GM12873 (cell line): ENCODE measurements around the gene ST8SIA4.

ENCODE experiments used
- CTCF ChIP-seq: IDR thresholded peaks from 2 replicates; pipeline ENCODE4 v1.5.1; 2012; ENCODE audit warnings: low read depth, mild to moderate bottlenecking, moderate library complexity, low read length, control low read depth; ENCODE audit not compliant: insufficient read depth; ENCODE audit errors: missing control alignments

ST8SIA4 gene

GRCh38 chr5:100803397-100803796 is 99.7 kb downstream of the ST8SIA4 start:
- TF ChIP-seq CTCF, result no peak

GRCh38 chr5:100802208-100802607 is 100.9 kb downstream of the ST8SIA4 start:
- no peak for TF ChIP-seq CTCF

DNA sequence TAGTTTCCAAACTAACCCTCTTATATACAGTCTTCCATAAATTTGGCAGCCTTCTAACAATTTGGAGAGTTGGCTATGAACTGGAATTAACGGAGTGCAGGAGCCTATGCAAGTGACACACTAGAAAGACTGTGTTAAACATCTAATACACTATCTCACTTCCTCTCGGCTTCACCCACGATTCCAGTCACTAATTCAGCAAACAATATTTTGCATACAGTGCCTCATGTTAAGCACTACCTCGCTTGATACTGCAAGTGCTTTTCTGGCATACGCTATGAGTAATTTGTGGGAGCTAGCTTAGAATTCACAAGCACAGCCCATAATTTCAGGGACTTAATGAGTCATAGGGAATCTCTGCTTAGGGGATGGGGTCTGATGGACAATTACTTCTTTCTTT is 102.5 kb downstream of the ST8SIA4 start:
- no peak for TF ChIP-seq CTCF

DNA sequence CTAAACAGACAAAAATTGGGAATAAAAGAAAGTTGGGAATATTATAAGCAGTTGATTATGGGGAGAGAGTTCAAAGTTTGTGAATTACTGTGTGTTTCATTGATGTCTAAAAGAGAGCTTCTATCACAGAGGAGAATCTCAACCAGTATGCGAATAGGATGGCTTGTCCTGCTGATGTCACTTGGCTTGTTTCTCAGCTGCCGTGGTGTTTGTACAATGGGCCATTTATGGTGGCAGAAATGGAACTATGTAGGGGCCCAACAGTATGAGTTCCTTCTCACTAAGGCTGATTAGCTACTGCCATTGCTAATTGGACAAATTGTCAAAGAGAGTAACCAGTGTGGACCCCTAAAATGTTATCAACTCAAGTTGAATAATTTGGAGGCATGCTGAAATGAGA is 103.9 kb downstream of the ST8SIA4 start:
- no peak for TF ChIP-seq CTCF

GRCh38 chr5:100797861-100798260 is 105.2 kb downstream of the ST8SIA4 start:
- no peak for TF ChIP-seq CTCF

DNA sequence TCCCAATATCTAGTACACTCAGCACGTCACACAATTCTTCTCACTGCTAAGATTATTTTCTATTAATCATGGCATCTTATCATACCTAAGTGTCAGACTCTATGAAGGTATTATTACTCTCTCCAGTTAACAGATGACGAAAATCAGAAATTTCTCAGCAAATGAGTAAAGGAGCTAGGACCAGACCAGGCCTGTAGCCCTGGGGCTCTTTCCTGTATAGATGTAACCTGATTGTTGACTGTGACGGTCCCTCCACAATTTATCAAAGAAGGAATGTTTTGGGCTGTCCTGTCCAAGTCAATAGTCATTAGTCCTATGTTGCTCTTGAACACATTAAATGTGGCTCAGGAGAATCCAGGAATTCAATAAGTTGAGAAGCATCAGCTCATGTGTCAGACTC is 106.2 kb downstream of the ST8SIA4 start:
- no peak for TF ChIP-seq CTCF

DNA sequence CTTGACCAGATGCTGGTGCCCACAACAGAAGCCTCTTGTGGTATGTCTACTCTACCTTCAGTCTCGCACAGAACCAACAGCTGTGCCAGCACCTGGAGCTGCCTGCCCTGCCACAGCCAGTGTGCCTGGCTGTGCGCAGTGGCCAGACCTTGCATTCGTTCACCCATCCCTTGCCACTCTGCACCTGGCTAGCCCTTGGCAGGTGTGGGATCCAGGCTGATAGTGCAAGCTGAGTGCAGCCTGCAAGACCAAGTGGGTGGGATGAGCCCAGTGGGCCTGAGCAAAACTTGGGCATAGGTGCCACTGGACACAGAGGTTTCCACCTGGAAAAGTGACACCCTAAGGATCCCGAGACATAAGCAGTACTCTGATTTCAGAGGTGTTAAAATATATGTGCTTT is 108.2 kb downstream of the ST8SIA4 start:
- TF ChIP-seq CTCF, result no peak
